HepG2 (cell line): ENCODE results near the gene IL36A. TPM values are rescaled to one million over a fixed set of nuclear protein-coding genes. Genes with fewer than 3 reads are reported as not detected.

Source experiments
- ATAC-seq: fragments of 200-7000 bp; cut with Tn5 transposase; 3 replicates; pipeline ENCODE4 v1.9.1; 2020; ENCODE audit warnings: mild to moderate bottlenecking, moderate library complexity
- BruUV-seq: library from RNA; stranded (reverse); fragments of 400-500 nt; replicated peaks from 2 replicates; lab custom pipeline; 2021; lab: Mats Ljungman, UMichigan
- CTCF ChIA-PET: fragments of 300-600 bp; formaldehyde crosslinking; extraction: SDS; loops from one replicate; lab custom pipeline; 2021; ENCODE audit warnings: low total read pairs, inconsistent platforms, low intra/inter-chr PET ratio; lab: Yijun Ruan, JAX
- POLR2A ChIA-PET: fragments of 350-600 bp; sonication (Branson Sonifier 250); formaldehyde crosslinking; loops from one replicate; lab custom pipeline; 2020; ENCODE audit warnings: antibody characterized with exemption, inconsistent platforms; lab: Yijun Ruan, JAX
- DNase-seq: peaks from one replicate; pipeline ENCODE4 v3.0.0-alpha.2; 2015; ENCODE audit warnings: low spot score
- FAIRE-seq: peaks from 3 replicates; lab custom pipeline; 2011; peaks lifted over from hg19 to GRCh38; lab: Jason Lieb, UNC
- H2AFZ ChIP-seq: one replicate; pipeline ENCODE4 v1.6.1; 2011; ENCODE audit warnings: low read length, inconsistent platforms
- H3K27ac ChIP-seq: fragments of 300-600 bp; 3 replicates; pipeline ENCODE4 v1.8.0; 2011; ENCODE audit warnings: mixed run types, mild to moderate bottlenecking, mixed read lengths, low read length, inconsistent platforms; ENCODE audit not compliant: insufficient read depth; ENCODE audit errors: extremely low read length
- H3K27me3 ChIP-seq, 2 experiments: fragments of 200-600 bp in 1 of 2; 2 replicates in 1 of 2; 3 replicates in 1 of 2; pipeline versions ENCODE4 v1.6.0 to v1.8.0; 2011; ENCODE audit warnings: low read length in 2 of 2, mild to moderate bottlenecking in 2 of 2, moderate library complexity in 2 of 2, inconsistent platforms in 1 of 2; ENCODE audit not compliant: insufficient read depth in 2 of 2, control insufficient read depth in 1 of 2
- H3K36me3 ChIP-seq, 2 experiments: fragments of 200-600 bp in 1 of 2; replicated peaks in 1 of 2; 2 replicates in 1 of 2; 3 replicates in 1 of 2; pipeline versions ENCODE4 v1.5.1 to v1.8.0; 2011; ENCODE audit warnings: low read length in 2 of 2, inconsistent platforms in 1 of 2; ENCODE audit not compliant: insufficient read depth in 2 of 2, control insufficient read depth in 1 of 2
- H3K4me1 ChIP-seq: 2 replicates; pipeline ENCODE4 v1.5.1; 2012; ENCODE audit warnings: low read length, inconsistent platforms; ENCODE audit not compliant: insufficient read depth
- H3K4me2 ChIP-seq: 2 replicates; pipeline ENCODE4 v1.6.0; 2011; ENCODE audit warnings: low read depth, low read length, inconsistent platforms
- H3K4me3 ChIP-seq, 3 experiments: fragments of 200-600 bp in 1 of 3; sonication (generic), shearing (Covaris generic) in 1 of 3; replicated peaks in 1 of 3; 2 replicates each; pipeline ENCODE4 v1.5.1; 2011 to 2016; ENCODE audit warnings: low read length in 3 of 3, inconsistent platforms in 2 of 3, low read depth in 2 of 3, mild to moderate bottlenecking in 2 of 3, control low read depth in 1 of 3, mixed read lengths in 1 of 3; ENCODE audit not compliant: insufficient read depth in 1 of 3
- H3K79me2 ChIP-seq: one replicate; pipeline ENCODE4 v1.6.1; 2011; ENCODE audit warnings: low read length, inconsistent platforms; ENCODE audit not compliant: insufficient read depth
- H3K9ac ChIP-seq: 2 replicates; pipeline ENCODE4 v1.6.0; 2011; ENCODE audit warnings: mild to moderate bottlenecking, low read depth, low read length, inconsistent platforms; ENCODE audit not compliant: insufficient read depth
- H3K9me3 ChIP-seq: 2 replicates; pipeline ENCODE4 v1.5.1; 2012; ENCODE audit warnings: mild to moderate bottlenecking, low read length
- H4K20me1 ChIP-seq: 2 replicates; pipeline ENCODE4 v1.6.0; 2011; ENCODE audit warnings: inconsistent platforms, mild to moderate bottlenecking, low read length, moderate library complexity; ENCODE audit not compliant: insufficient read depth
- CEBPB ChIP-seq: IDR thresholded peaks from 2 replicates; pipeline ENCODE4 v1.6.1; 2011; ENCODE audit warnings: low read depth, low read length, improper control_type of control experiment, borderline replicate concordance
- CSRNP1 ChIP-seq: sonication (generic); formaldehyde crosslinking; IDR thresholded peaks from 2 replicates; pipeline ENCODE4 v1.8.1; 2023; ENCODE audit warnings: mild to moderate bottlenecking, missing genetic modification reagents
- HOXD1 ChIP-seq: sonication (generic); formaldehyde crosslinking; IDR thresholded peaks from 2 replicates; pipeline ENCODE4 v1.5.0; 2020; ENCODE audit warnings: missing genetic modification reagents
- KLF16 ChIP-seq, 2 experiments: sonication (generic) in 1 of 2; formaldehyde crosslinking in 1 of 2; IDR thresholded peaks; 2 replicates each; pipeline versions ENCODE4 v1.6.1 to v1.8.0; 2016 to 2023; ENCODE audit warnings: missing genetic modification reagents in 2 of 2, missing compliant biosample characterization in 1 of 2
- SMC3 ChIP-seq: IDR thresholded peaks from 2 replicates; pipeline ENCODE4 v1.6.1; 2011; ENCODE audit warnings: low read length, improper control_type of control experiment
- STAG1 ChIP-seq: sonication (generic); formaldehyde crosslinking; IDR thresholded peaks from 2 replicates; pipeline ENCODE4 v1.4.0; 2020; ENCODE audit warnings: missing genetic modification reagents
- ZBTB34 ChIP-seq: sonication (generic); formaldehyde crosslinking; IDR thresholded peaks from 2 replicates; pipeline ENCODE4 v1.8.0; 2022; ENCODE audit warnings: mild to moderate bottlenecking, missing genetic modification reagents
- ZNF280D ChIP-seq: sonication (generic); formaldehyde crosslinking; IDR thresholded peaks from 2 replicates; pipeline ENCODE4 v1.5.1; 2020; ENCODE audit warnings: mild to moderate bottlenecking, missing genetic modification reagents
- ZNF740 ChIP-seq: sonication (generic); formaldehyde crosslinking; IDR thresholded peaks from 2 replicates; pipeline ENCODE4 v1.4.0; 2020; ENCODE audit warnings: missing genetic modification reagents
- ZNF878 ChIP-seq: sonication (generic); formaldehyde crosslinking; IDR thresholded peaks from 2 replicates; pipeline ENCODE4 v1.8.1; 2023; ENCODE audit warnings: mild to moderate bottlenecking, missing genetic modification reagents, moderate library complexity
- ZSCAN25 ChIP-seq: sonication (generic); formaldehyde crosslinking; IDR thresholded peaks from 2 replicates; pipeline ENCODE4 v1.8.0; 2022; ENCODE audit warnings: mild to moderate bottlenecking, missing genetic modification reagents
- WGBS: methylation state at CpG from one replicate; pipeline ENCODE4 v1.1.6; 2017; ENCODE audit warnings: low lambda C conversion rate; 5-methylcytosine and 5-hydroxymethylcytosine counted together
- in situ Hi-C: cut with HindIII; loops from 2 replicates; pipeline ENCODE4 v1.10.0; 2017; ENCODE audit warnings: low pct_unique_long_range_greater_than_20kb; ENCODE audit not compliant: extremely low pct_ligation_motif_present
- intact Hi-C: fragments of 100-400 bp; cut with micrococcal nuclease; formaldehyde crosslinking; loops from one replicate; pipeline ENCODE4 v1.10.0; 2022; ENCODE audit not compliant: unreplicated experiment
- polyA plus RNA-seq, 8 experiments: library from polyadenylated mRNA; depleted of rRNA in 3 of 8; stranded (reverse) in 7 of 8; unstranded in 1 of 8; fragments of >200 nt; fragmentation: Illumina TruSeq in 4 of 8; extraction: Trizol in 4 of 8; gene quantifications; 2 replicates each; pipeline versions ENCODE4 v1.2.1 to v1.2.3, GENCODE V29; 2011 to 2016; ENCODE audit warnings: low read depth in 4 of 8, missing spikeins in 1 of 8, mixed read lengths in 1 of 8; ENCODE audit not compliant: insufficient read depth in 1 of 8
- total RNA-seq, 5 experiments: library from RNA; depleted of rRNA; stranded (reverse); fragments of >200 nt; fragmentation: Illumina TruSeq; extraction: Trizol; gene quantifications; 2 replicates each; pipeline ENCODE4 v1.2.3, GENCODE V29; 2016; ENCODE audit warnings: low read depth in 1 of 5
- TF ChIP-seq, protein P1 (sequence below): sonication (generic); formaldehyde crosslinking; IDR thresholded peaks from 2 replicates; pipeline ENCODE4 v1.5.0; 2020; ENCODE audit warnings: mild to moderate bottlenecking, missing genetic modification reagents, moderate library complexity

Gene IL36A
- total and polyA plus RNA-seq, 2 of the 13 experiments (the other 11 are each of a cell fraction or from before 2014, with no cell fraction given): not detected

DNA sequence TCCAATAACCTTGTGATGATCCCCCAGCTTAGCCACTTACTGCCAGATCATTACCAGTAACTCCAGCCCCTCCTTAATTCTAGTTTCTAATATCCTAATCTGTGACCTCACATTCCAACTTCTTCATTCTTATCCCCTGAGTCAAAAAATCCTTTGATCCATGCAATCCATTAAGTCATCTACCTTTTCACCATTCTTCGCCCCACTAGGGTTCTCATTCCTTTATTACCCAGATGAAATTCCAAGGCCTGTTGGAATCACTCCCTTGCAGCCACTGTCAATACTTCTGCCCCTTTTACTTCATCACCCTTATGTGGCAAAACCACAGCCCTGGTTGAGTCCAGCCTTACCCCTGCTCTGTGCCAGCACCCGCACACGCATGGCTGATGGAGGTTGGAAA is 47.7 kb upstream of the IL36A start (continued):
- TF ChIP-seq HOXD1 (CRISPR knock-in tag): no peak
- TF ChIP-seq, all 625 proteins: peak for 0

- H3K9ac ChIP-seq: no peak overlapping the region
- intact Hi-C loops (loop anchor here (1.0 kb wide), 1 partner anchor 209 kb away; no protein-coding TSS in a partner anchor), in situ Hi-C loops (no loop called here)
- WGBS: 30% methylated on average over 9 of the region's 9 CpGs
- ATAC-seq (peak; percentile 94), DNase-seq (peak; percentile 69), FAIRE-seq (peak; percentile 93)
- no peaks in the 10 kb centered on the region for H4K20me1 ChIP-seq
- no peaks in the 10 kb centered on the region for H3K9me3 ChIP-seq
- no peak overlapping the region for H3K4me2 ChIP-seq
- no TSS peak for BruUV-seq
- no peak overlapping the region for H3K27ac ChIP-seq
- ChIA-PET POLR2A (no interaction called here), CTCF (interaction anchor here (0.6 to 1.6 kb wide), 2 partner anchors 17 to 209 kb away, joined by 3 to 12 read pairs; no protein-coding TSS in a partner anchor)
- H3K36me3 ChIP-seq: no peaks in the 10 kb centered on the region
- no peaks in the 10 kb centered on the region for H3K4me1 ChIP-seq
- no peaks in the 10 kb centered on the region for H3K79me2 ChIP-seq
- H3K4me3 ChIP-seq: no peak overlapping the region
- H3K27me3 ChIP-seq: peaks cover 0 to 22% of the 10 kb centered on the region in 2 experiments; a peak in 4 of 5 replicates
- no peak overlapping the region for H2AFZ ChIP-seq
- no peak for TF ChIP-seq ZBTB34 (CRISPR knock-in tag)
- peak; percentile 54; the same call in 1 of the 2 replicates for TF ChIP-seq CEBPB
- no peak for TF ChIP-seq ZNF740 (CRISPR knock-in tag)
- no peak for TF ChIP-seq CSRNP1 (CRISPR knock-in tag)
- TF ChIP-seq ZNF280D (CRISPR knock-in tag): no peak
- peak; percentile 51; the same call in 1 of the 2 replicates for TF ChIP-seq SMC3
- peak; percentile 38; the same call in 1 of the 2 replicates for TF ChIP-seq ZNF878 (CRISPR knock-in tag)
- TF ChIP-seq, protein P1, sequence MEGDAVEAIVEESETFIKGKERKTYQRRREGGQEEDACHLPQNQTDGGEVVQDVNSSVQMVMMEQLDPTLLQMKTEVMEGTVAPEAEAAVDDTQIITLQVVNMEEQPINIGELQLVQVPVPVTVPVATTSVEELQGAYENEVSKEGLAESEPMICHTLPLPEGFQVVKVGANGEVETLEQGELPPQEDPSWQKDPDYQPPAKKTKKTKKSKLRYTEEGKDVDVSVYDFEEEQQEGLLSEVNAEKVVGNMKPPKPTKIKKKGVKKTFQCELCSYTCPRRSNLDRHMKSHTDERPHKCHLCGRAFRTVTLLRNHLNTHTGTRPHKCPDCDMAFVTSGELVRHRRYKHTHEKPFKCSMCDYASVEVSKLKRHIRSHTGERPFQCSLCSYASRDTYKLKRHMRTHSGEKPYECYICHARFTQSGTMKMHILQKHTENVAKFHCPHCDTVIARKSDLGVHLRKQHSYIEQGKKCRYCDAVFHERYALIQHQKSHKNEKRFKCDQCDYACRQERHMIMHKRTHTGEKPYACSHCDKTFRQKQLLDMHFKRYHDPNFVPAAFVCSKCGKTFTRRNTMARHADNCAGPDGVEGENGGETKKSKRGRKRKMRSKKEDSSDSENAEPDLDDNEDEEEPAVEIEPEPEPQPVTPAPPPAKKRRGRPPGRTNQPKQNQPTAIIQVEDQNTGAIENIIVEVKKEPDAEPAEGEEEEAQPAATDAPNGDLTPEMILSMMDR (CRISPR knock-in tag): peak; percentile 80
- no peak for TF ChIP-seq ZSCAN25 (CRISPR knock-in tag)
- no peak for TF ChIP-seq KLF16 (CRISPR knock-in tag; IDR thresholded peaks at IDR 0.05)
- peak; percentile 64 for TF ChIP-seq STAG1 (CRISPR knock-in tag)
These were observed 46.7 kb upstream of the IL36A start for GRCh38 chr2:112958428-112959108.
